Activated T-cell treated with anti-CD3 and anti-CD28 coated beads, Interleukin-2, amount 50 U/mL, for 24 hours (primary cell): ENCODE results near the gene C11orf86.

ENCODE experiments used
- DNase-seq: peaks from one replicate; pipeline ENCODE4 v3.0.0-alpha.2; 2020
- H3K27ac Mint-ChIP-seq: 2 replicates; pipeline ENCODE4 v1.8.0; 2020; ENCODE audit warnings: mild to moderate bottlenecking, mixed read lengths
- H3K27me3 Mint-ChIP-seq: 2 replicates; pipeline ENCODE4 v1.8.0; 2020; ENCODE audit warnings: mixed read lengths
- H3K36me3 Mint-ChIP-seq: 2 replicates; pipeline ENCODE4 v1.8.0; 2020; ENCODE audit warnings: low read depth, mixed read lengths
- H3K4me1 Mint-ChIP-seq: 2 replicates; pipeline ENCODE4 v1.8.0; 2020; ENCODE audit warnings: low read depth, mixed read lengths
- H3K4me3 Mint-ChIP-seq: 2 replicates; pipeline ENCODE4 v1.8.0; 2020; ENCODE audit warnings: mild to moderate bottlenecking, moderate library complexity, mixed read lengths
- H3K9me3 Mint-ChIP-seq: 2 replicates; pipeline ENCODE4 v1.8.0; 2020; ENCODE audit warnings: mixed read lengths

Gene C11orf86, protein sequence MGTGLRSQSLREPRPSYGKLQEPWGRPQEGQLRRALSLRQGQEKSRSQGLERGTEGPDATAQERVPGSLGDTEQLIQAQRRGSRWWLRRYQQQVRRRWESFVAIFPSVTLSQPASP

DNA sequence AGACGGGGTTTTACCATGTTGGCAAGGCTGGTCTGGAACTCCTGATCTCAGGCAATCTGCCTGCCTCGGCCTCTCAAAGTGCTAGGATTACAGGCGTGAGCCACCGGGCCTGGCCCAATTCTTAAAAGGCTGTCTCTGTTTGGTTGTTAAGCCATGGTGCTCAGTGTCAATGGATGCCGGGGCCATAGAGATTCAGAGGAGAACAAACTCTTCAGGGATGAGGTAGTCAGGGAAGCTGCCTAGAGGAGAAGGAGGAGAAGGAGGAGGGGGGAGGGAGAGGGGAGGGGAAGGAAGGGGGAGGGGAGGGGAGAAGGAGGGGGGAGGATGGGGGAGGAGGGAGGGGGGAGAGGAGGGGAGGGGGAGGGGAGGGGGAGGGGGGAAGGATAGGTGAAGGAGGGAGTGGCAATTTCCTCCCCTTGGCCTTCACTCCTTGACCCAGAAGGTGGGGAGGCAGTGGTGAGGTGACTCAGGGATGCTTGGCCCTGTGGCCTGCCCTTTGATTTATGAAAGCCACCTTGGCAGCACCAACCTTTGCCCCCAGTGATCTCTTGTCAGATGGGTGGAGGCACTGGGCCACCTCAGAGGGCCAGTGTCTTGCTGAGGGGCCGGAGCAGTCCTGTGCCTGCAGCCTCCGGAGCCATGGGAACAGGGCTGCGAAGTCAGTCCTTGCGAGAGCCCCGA, at the start of gene C11orf86:
TSS of gene C11orf86 (plus strand) at position 581 of the 681 bp plus-strand sequence. CDS start at position 640, 59 bp downstream.
- Mint-ChIP-seq H3K9me3 (peaks cover 3% of the 10 kb centered on the region), H3K4me1 (peaks cover 14% of the 10 kb centered on the region), H3K27ac (no peak within 1 kb of the TSS), H3K27me3 (peaks cover 14% of the 10 kb centered on the region), H3K4me3 (no peak within 1 kb of the TSS), H3K36me3 (no peaks in the 10 kb centered on the region)
- no peak for DNase-seq

DNA sequence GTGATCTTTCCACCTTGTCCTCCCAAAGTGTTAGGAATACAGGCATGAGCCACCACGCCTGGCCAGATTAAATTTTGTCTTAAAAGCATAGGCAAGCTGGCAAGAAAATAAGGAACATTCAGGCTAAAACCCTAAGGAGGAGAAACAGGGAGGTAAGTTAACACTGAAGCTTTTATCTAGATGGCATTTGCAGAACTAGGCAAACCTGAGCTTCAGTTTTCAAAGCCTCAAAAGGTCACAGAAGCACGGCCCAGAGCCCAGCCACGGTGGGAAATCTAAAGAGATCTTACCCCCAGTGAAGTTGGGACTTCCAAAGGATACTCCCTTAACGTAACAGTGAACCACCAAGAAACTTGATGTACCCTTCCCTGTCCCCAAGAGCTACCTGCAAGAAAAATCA, 45.4 kb upstream of the C11orf86 start:
- H3K9me3 Mint-ChIP-seq = no peaks in the 10 kb centered on the region
- no peak for DNase-seq
- H3K36me3 Mint-ChIP-seq = no peaks in the 10 kb centered on the region
- H3K27ac Mint-ChIP-seq = no peak overlapping the region
- H3K27me3 Mint-ChIP-seq = no peaks in the 10 kb centered on the region
- no peaks in the 10 kb centered on the region for H3K4me1 Mint-ChIP-seq
- H3K4me3 Mint-ChIP-seq = no peak overlapping the region

DNA sequence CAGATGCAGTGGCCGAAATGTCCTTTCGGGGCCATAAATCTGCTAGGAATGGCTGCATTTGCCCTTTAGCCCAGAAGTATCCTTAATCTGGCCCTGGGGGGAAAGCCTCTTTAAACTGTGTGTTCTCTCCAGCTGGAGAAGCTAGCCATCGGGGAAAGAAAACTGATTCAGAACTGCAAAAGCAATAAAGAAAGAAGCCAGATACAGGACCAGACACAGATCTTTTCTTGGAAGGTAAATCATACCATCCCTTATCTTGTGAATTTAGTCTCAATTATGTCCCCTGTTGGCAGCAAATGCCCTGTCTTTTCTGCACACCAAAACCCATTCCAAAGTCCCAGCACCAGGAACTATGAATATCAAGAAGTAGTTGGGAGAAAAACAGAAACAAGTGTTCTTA, 42.6 kb upstream of the C11orf86 start:
- Mint-ChIP-seq H3K27me3 (no peaks in the 10 kb centered on the region), H3K4me1 (no peaks in the 10 kb centered on the region), H3K9me3 (no peaks in the 10 kb centered on the region), H3K4me3 (no peak overlapping the region), H3K36me3 (no peaks in the 10 kb centered on the region), H3K27ac (no peak overlapping the region)
- no peak for DNase-seq

DNA sequence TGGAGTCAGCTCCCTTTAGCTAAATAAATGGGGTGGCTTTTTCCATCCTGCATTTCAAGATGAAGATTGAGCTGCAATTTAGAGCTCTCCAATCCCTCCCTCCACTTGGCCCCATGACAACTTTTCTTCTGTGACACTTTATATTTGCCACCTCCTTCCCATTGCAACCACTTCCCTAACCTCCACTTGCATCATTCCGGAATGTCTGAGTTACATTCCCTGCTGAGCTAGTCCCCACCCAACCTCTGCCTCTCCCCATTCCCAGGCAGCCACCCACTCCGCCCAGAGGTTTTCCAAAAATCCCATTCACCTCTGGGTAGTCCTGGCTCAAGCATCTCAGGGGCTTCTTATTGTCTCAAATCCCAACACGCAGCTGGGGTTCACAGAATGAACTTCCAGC, 41.6 kb upstream of the C11orf86 start:
- Mint-ChIP-seq H3K27ac (no peak overlapping the region), H3K4me3 (no peak overlapping the region), H3K27me3 (no peaks in the 10 kb centered on the region), H3K36me3 (no peaks in the 10 kb centered on the region), H3K9me3 (no peaks in the 10 kb centered on the region), H3K4me1 (no peaks in the 10 kb centered on the region)
- DNase-seq = no peak

DNA sequence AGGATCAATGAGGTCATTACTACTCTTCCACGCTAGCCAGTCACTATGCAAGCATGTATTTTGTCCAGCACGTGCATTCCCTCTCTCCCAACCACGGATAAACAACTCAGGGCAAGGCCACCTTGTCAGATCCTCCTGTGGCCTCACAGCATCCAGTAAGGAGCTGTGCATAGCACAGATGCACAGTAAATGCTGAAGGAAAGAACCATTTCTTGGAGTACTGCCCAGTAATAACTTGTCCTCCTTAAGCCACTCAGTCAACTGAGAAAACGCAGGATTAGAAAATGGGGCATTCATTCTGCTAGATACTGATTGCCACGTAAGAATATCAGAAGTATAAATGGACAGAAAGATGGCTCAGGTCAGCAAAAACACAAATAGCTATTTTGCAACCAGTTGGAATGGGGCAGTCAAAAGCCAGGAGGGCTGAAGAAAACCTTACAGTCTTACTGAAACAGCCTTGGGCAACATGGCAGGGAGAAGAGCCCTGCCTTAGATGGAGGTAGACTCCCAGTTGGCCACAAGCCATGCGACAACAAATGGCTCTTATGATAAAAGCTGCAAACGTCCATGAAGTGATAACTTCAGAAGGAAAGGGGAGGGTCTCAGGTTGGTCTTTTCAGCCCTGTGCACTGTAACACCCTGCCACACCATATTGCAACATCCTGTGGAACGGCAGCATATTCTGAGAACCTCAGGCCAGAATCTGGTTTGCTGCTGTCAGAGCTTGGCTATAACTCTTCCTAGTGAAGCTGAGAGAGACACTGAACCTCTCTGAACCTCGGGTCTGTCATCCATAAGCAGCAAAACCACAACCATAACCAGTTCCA, 39.9 kb upstream of the C11orf86 start:
- Mint-ChIP-seq H3K27ac (no peak overlapping the region), H3K9me3 (no peaks in the 10 kb centered on the region), H3K4me1 (no peaks in the 10 kb centered on the region), H3K4me3 (no peak overlapping the region), H3K27me3 (no peaks in the 10 kb centered on the region), H3K36me3 (no peaks in the 10 kb centered on the region)
- no peak for DNase-seq

DNA sequence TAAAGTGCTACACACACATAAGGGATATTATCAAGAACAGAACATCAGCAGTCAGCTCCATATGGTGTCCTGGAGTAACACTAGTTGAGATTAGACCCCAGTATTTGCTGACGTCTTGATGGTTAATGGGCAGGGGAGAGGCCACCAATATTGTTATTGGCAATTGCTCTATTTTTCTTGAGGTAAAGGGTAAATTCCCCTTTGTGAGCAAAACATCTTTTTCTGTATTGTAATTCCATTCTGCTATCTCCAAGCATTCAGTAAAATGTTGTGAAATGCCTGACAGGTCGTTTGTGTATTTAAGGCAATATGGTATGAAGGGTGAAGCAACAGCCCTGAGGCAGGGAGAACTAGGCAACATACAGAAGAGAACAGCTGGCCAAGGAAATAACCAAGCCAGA, 38.8 kb upstream of the C11orf86 start:
- Mint-ChIP-seq H3K9me3 (no peaks in the 10 kb centered on the region), H3K4me3 (no peak overlapping the region)

DNA sequence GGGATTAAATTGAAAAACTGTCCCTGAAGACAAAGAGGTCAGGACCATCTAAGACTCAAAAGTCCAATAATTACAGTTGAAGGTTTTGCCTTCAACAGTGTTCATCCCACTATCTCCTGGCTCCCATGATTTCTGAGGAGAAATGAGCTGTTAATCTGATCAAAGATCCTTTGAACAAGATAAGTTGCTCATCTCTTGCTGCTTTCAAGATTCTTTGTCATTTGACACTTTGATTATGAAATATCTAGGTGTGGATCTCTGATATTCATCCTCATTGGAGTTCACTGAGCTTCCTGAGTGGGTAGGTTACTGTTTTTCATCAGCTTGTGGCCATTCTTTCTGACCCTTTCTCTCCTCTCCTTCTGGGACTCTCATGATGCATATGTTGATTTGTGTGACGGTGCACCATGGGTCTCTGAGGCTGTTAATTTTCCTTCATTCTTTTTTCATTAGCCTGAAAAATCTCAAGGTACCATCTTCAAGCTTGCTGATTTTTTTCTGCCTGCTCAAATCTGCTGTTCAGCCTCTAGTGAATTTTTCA, 37.8 kb upstream of the C11orf86 start:
- H3K27ac Mint-ChIP-seq = no peak overlapping the region
- H3K36me3 Mint-ChIP-seq = peaks cover under 1% of the 10 kb centered on the region
- no peak for DNase-seq
- H3K4me3 Mint-ChIP-seq = no peak overlapping the region
- no peaks in the 10 kb centered on the region for H3K4me1 Mint-ChIP-seq
- no peaks in the 10 kb centered on the region for H3K27me3 Mint-ChIP-seq
- no peaks in the 10 kb centered on the region for H3K9me3 Mint-ChIP-seq

More for the DNA sequence above, 38.8 kb upstream of the C11orf86 start:
- no peaks in the 10 kb centered on the region for H3K27me3 Mint-ChIP-seq
- DNase-seq = no peak
- no peaks in the 10 kb centered on the region for H3K4me1 Mint-ChIP-seq
- H3K36me3 Mint-ChIP-seq = no peaks in the 10 kb centered on the region
- H3K27ac Mint-ChIP-seq = no peak overlapping the region

DNA sequence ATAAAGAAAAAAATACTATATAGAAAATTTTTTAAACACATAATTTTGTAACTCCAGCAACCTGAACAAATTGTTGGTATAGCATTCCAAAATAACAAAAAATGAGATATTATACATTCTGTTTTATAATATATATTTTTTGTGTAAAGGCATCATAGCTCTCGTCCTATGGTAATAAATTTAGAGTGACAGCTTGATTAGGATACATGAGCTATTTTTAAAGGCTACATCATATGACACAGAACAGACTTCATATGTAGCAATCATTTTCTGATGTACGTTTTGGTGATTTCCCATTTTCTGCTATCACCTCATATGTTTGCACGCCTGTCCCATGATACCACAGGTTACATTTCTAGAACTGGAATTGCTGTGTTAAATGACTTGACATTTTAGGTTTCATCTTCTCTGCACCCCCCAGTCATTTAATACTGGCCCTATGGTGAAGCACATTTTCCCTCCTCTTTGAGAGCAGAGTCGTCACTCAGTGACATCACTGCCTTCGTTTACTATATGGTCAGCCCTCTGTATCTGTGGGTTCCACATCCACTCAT, 36.4 kb upstream of the C11orf86 start:
- H3K36me3 Mint-ChIP-seq = peaks cover 3% of the 10 kb centered on the region
- no peaks in the 10 kb centered on the region for H3K9me3 Mint-ChIP-seq
- H3K4me1 Mint-ChIP-seq = no peaks in the 10 kb centered on the region
- no peak for DNase-seq
- H3K27me3 Mint-ChIP-seq = no peaks in the 10 kb centered on the region
- no peak overlapping the region for H3K27ac Mint-ChIP-seq
- no peak overlapping the region for H3K4me3 Mint-ChIP-seq

DNA sequence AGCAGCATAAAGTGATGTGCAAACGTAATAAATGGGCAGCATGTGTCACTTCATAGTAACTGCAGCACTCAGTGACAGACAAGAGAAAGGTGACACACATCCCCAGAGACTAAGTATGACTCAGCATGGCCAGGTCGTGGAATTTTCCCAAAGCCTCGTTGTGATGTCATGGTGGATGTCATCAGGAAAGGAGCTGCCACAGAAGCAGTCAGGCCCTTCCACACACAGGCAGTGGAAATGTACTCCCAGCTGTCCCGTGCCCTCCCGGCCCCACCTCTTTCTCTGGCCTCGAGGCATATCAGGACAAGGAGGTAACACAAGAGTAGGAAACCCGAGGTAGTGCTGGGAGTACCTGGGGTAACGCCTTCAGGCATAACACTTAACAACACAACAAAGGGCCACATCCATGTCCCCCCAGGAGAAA, 25.0 kb upstream of the C11orf86 start:
- Mint-ChIP-seq H3K9me3 (no peaks in the 10 kb centered on the region), H3K27me3 (no peaks in the 10 kb centered on the region), H3K27ac (peak overlapping the region; percentile 80), H3K4me3 (no peak overlapping the region), H3K36me3 (no peaks in the 10 kb centered on the region), H3K4me1 (peaks cover 9% of the 10 kb centered on the region)
- peak; percentile 40 for DNase-seq

DNA sequence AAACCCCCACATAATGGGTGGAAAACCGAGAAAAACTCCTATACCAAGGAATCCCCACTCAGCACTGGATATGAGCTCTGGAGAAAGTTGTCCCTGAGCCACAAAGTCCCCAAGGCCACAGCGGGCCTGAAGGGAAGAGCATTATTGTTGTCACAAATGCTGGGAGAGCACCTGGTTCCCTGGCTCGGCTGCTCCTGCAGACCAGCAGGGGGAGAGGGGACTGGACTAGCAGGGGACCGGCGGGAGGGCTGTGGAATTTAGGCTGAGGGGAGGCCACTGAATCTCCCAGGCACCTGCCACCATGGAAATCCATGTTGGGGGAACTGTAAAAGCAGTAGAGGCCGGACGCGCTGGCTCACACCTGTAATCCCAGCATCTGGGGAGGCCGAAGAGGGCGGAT, 24.0 kb upstream of the C11orf86 start:
- Mint-ChIP-seq H3K4me3 (no peak overlapping the region), H3K36me3 (no peaks in the 10 kb centered on the region), H3K9me3 (no peaks in the 10 kb centered on the region)

DNA sequence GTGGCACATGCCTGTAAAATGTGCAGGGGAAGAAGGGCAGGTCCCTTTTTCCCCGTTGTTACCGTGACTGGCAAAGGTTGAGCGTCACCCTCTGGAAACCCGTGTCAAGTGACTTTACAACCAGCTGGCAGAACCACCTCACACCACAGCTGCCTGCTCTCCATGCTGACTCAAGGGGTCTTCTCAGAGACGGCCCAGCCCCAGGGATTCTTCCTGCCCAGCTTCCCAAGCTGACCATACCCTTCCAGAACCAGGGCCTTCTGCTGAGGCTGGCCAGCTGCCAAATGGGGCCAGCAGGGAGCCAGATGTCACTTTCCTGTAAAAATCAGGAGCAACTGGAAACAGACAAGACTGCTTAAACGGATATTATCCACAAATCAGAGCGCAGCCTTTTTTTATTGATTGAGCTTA, 23.2 kb upstream of the C11orf86 start:
- Mint-ChIP-seq H3K4me3 (no peak overlapping the region), H3K9me3 (no peaks in the 10 kb centered on the region), H3K27ac (no peak overlapping the region), H3K27me3 (no peaks in the 10 kb centered on the region), H3K4me1 (peaks cover 14% of the 10 kb centered on the region), H3K36me3 (no peaks in the 10 kb centered on the region)
- no peak for DNase-seq

More for the DNA sequence above, 24.0 kb upstream of the C11orf86 start:
- H3K4me1 Mint-ChIP-seq = peaks cover 9% of the 10 kb centered on the region
- no peaks in the 10 kb centered on the region for H3K27me3 Mint-ChIP-seq
- no peak overlapping the region for H3K27ac Mint-ChIP-seq
- DNase-seq = no peak

DNA sequence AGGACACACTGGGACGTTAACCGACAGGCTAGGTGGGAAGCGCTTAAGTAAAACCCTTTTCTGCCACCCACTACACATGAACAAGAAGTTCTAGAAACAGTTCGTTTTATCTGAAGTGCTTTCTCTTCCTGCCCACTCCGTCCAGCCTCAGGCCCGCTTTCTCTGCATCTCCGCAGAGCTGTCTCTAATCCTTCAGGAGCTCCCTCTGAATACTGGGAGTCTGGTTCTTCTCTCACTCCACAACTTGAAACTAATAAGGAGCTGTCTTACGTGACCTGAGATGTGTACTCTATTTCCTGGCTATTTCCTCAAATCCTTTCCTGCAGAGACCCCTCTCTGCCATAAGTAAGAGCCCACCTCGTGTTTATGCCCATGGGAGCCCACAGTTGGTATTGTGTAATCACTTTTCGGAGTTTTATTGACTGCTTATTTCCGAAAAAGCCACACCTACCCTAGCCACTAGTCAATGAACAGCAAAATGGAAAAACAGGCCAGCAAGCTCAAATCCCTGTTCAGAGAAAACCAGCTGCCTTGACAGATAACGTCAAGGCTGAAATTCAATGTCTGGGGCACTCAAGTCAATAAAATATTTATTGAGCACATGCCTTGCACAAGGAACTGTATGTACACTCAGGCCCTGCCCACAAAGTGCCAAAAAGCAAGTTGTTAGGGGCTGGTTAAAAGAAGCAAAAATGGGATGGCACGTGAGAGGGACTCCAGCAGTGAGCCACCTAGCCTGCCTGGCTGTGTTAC, 21.8 kb upstream of the C11orf86 start:
- H3K36me3 Mint-ChIP-seq = no peaks in the 10 kb centered on the region
- H3K27me3 Mint-ChIP-seq = no peaks in the 10 kb centered on the region
- no peak for DNase-seq
- no peak overlapping the region for H3K4me3 Mint-ChIP-seq
- peaks cover 25% of the 10 kb centered on the region for H3K4me1 Mint-ChIP-seq
- H3K27ac Mint-ChIP-seq = no peak overlapping the region
- H3K9me3 Mint-ChIP-seq = no peaks in the 10 kb centered on the region

DNA sequence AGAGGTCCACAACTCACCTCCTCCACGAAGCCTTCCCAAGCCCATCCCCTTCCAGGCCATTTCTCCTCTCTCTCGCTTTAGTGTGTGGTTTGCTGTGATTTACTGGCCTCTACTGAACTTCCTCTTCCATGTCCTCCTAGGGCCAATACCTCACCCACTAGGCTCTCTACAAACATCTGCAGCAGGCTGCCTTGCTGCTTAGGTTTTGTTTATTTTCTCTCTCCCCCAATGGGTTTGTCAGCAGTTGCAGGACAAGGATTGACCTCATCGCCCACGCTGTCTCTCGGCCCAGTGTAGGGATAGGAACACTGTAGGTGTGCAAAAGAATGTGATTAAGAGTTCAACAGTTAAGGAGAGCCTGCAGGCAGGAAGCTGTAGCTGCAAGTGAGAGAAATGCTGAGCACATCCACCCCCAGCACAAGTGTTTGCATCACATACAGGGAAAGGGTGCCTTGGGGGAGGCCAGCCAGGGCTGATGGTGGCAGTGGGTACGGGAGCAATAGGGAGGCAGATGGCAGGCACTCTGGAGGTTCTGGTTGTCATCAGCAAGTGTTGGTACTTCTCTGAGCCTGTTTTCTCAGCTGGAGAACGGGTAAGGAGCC, 18.3 kb upstream of the C11orf86 start:
- H3K27me3 Mint-ChIP-seq = peaks cover 7% of the 10 kb centered on the region
- no peaks in the 10 kb centered on the region for H3K36me3 Mint-ChIP-seq
- peak; percentile 33 for DNase-seq
- peaks cover 27% of the 10 kb centered on the region for H3K4me1 Mint-ChIP-seq
- peak overlapping the region; percentile 77 for H3K4me3 Mint-ChIP-seq
- H3K27ac Mint-ChIP-seq = no peak overlapping the region
- peaks cover 2% of the 10 kb centered on the region for H3K9me3 Mint-ChIP-seq

DNA sequence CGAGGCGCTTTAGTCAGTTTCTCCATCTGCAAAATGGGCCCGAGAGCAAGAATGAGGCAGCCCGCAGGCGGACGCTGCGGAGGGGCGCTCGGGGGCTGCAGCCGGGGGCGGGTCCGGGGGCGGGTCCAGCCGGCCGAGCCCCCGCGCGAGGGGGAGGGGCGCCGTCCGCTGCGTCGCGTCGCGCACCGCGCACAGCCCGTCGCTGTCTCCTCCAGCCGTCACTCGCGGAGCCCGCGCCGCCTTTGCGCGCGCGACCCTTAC, 17.2 kb upstream of the C11orf86 start:
- Mint-ChIP-seq H3K4me1 (peaks cover 27% of the 10 kb centered on the region), H3K4me3 (peak overlapping the region; percentile 77), H3K36me3 (no peaks in the 10 kb centered on the region), H3K27me3 (peaks cover 7% of the 10 kb centered on the region), H3K27ac (peak overlapping the region; percentile 58), H3K9me3 (peaks cover 2% of the 10 kb centered on the region)
- DNase-seq = no peak
